GM20431 (cell line): ENCODE results near the gene BPIFB4.
"Not testable (repeated sequence)": the region's sequence is repeated elsewhere in the genome, so short reads cannot be mapped to it uniquely, and the experiment has no call there.

Experiments
- in situ Hi-C: fragments of 300-500 bp; cut with MseI, MboI; formaldehyde crosslinking; loops from one replicate; pipeline ENCODE4 v1.15.0; 2020; ENCODE audit warnings: low sequenced_read_pairs; ENCODE audit not compliant: unreplicated experiment

The BPIFB4 gene

GRCh38 chr20:33079259-33079658 is at the start of gene BPIFB4:
BPIFB4 (plus strand) TSS chr20:33079643; CDS start chr20:33081527, 1,884 bp downstream.
- in situ Hi-C loops = loop anchor here (10.0 kb wide), 1 partner anchor 174 kb away; no protein-coding TSS in a partner anchor

DNA sequence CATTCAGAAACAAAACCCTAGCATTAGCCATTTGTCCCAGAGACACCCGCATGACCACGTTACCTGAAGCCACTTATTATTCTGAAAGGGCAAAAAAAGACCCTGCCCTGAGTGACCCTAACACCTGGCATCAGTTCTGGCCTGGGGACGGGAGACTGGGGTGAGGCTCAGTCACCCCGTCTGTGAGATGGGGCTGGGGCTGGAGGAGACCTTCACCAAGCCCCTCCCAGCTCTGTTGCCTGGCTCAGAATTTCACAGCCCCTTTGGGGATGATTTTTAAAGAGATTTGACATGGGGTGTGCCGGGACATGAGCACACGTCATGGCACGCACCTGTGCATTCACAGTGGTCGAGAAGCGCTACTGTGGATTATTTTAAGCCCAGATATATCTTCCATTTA is 49.4 kb upstream of the BPIFB4 start:
- in situ Hi-C loops = no loop called here

DNA sequence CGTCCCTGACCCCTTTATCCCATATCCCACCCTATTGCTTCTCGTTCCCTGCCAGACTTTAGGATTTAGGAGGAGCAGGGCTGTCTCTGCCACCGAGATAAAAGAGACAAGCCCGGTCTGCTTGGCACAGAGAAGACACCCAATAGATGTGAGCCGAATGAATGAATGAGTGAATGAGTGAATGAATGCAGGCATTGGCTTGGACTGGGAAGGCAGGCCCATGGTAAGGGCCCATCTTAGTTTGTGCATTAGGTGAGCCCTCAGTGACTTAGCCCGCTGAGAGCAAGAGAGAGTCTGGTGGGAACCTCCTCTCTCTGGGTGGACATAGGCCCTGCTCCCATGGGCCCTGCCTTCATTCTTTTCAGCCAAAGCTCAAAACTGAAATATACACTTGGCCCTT is 48.9 kb upstream of the BPIFB4 start:
- in situ Hi-C loops = no loop called here

DNA sequence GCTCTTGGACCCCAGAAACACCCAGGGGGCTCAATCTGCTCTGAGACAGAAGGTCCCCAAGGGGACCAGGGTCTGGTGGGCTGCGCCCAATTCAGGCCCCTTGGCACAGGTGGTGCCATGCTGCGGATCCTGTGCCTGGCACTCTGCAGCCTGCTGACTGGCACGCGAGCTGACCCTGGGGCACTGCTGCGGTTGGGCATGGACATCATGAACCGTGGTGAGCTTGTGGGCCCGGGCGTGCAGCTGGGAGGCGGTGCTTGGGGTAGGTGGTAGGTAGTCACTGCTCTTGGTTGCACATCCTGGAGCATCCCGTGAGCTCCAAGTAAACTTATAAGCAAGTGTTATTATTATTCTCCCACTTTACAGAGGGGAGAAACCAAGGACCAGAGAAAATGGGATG is 47.9 kb upstream of the BPIFB4 start, which contains the start of gene BPIFB6:
BPIFB6 (plus strand) TSS at position 118 of the 400 bp plus-strand sequence; CDS start at position 118, 0 bp downstream.
- in situ Hi-C loops = no loop called here

DNA sequence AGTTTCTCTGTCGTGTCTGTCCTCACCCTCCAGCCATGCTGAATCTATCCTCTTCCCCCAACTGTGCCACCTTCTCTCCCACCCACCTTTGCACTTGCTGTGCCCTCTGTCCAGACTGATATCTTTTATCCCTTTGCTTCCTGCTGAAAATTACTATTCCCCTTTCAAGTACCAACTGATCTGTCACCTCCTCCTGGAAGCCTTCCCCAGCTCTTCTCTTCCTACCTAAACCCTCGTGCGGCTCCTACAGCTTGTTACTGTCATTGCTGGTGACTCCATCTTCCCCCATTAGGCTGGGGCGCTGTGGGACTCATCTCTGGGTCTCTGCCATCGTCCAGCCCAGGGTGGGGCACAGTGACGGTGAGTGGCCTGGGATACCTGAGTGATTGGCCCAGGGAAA is 46.9 kb upstream of the BPIFB4 start:
- in situ Hi-C loops = no loop called here

- in situ Hi-C loops = no loop called here
These were observed 46.1 kb upstream of the BPIFB4 start for GRCh38 chr20:33033381-33033780.

- in situ Hi-C loops = no loop called here
These were observed 45.3 kb upstream of the BPIFB4 start for GRCh38 chr20:33034115-33034514.

GRCh38 chr20:33034901-33035492 is 44.4 kb upstream of the BPIFB4 start:
- in situ Hi-C loops = no loop called here

DNA sequence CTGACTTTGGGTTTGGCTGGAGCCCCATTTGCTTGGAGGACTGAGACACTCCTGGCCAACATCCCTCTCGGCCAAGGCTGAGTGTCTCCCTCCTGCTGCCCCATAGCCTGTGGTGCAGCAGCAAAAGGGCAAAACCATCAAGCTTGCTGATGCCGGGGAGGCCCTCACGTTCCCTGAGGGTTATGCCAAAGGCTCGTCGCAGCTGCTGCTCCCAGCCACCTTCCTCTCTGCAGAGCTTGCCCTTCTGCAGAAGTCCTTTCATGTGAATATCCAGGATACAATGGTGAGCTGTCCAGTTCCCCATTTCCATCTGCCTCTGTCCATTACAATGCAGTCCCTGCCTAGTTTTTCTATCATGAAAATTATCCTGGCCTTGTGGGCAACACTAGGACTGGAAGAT is 42.0 kb upstream of the BPIFB4 start:
- in situ Hi-C loops = no loop called here

- in situ Hi-C loops = no loop called here
These were observed 41.2 kb upstream of the BPIFB4 start for GRCh38 chr20:33038243-33038642.

DNA sequence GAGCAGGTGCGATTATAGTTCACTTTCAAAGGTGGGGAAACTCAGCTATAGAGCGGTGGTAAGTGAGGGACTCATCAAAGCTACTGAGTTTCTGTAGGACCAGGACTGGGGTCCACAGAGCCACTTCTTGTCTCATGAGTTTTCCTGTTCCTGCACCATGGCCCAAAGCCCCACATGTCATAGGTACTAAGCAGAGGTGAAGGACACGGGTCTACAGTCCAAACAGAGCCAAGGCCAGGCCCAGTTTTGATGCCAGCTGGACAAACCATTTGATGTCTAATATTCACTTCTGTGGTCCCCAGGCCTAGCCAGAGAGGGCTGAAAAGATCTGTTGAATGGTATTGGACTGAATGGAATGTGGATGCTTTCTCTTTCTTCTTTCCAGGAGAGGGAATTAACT is 37.0 kb upstream of the BPIFB4 start:
- in situ Hi-C loops = no loop called here

DNA sequence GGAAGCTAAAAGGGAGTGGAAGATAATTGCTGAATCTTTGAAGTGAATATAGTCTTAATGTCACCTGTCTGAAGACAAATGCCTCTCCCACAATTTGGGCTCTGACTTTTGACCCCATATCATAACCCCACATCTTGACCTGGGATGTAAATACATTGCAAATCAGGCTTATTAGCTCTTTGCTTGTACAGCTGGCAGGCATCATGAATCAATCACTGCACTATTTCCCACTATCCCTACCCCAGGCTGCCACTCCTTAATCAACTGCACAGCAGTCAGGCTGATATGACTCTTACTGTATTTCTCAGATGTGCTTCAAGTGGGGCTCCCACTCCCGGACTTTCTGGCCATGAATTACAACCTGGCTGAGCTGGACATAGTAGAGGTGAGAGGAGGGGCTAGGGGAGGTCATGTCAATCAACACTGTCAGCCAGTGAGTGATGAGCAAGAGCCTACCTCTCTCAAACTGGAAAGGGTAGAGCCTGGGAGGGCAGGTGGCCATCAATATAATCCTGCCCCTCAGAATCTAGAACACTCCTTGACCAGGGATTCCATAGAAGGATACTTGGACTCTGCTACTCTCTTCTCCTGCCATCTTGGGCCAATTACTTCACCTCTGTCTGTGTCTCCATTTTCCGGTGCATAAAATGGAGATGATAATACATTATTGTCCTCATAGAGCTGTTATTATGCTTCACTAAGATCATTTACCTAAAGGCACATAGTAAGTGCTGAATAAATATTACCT is 36.3 kb upstream of the BPIFB4 start:
- in situ Hi-C loops = no loop called here

DNA sequence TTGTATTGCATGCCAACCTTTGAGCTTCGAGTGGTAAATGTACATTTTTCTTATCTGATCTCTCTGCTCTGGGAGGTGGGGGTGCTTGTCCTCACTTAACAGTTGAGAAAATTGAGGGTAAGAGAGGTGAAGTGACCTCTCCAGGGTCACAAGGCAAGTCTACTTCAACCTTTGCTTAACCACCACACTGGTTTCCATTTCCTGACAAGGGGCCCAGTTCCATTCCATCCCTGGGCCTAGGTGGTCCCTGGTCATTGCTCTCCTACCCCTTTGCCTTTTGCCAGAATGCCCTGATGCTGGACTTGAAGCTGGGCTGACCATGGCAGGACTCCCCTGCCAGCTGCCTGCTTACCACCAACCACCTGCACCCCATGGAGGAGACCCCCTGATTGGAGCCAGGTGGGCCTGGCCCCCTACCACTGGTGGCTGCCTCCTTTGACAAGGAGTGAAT is 35.7 kb upstream of the BPIFB4 start:
- in situ Hi-C loops = no loop called here

DNA sequence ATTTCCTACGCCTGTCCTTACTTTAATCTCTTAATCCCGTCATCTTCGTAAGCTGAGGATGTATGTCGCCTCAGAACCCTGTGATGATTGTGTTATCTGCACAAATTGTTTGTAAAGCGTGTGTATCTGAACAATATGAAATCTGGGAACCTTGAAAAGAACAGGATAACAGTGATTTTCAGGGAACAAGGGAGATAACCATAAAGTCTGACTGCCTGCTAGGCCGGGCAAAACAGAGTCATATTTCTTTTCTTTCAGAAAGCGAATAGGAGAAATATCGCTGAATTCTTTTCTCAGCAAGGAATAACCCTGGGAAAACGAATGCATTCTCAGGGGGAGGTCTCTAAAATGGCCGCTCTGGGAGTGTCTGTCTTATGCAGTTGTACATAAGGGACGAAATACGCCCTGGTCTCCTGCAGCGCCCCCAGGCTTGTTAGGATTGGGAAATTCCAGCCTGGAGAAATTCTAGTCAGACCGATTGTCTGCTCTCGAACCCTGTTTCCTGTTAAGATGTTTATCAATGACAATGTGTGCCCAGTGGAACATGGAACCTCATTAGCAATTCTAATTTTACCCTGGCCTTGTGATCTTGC is 34.2 kb upstream of the BPIFB4 start:
- in situ Hi-C loops = not testable (repeated sequence)

- in situ Hi-C loops = no loop called here
These were observed 33.0 kb upstream of the BPIFB4 start for GRCh38 chr20:33046412-33046811.

DNA sequence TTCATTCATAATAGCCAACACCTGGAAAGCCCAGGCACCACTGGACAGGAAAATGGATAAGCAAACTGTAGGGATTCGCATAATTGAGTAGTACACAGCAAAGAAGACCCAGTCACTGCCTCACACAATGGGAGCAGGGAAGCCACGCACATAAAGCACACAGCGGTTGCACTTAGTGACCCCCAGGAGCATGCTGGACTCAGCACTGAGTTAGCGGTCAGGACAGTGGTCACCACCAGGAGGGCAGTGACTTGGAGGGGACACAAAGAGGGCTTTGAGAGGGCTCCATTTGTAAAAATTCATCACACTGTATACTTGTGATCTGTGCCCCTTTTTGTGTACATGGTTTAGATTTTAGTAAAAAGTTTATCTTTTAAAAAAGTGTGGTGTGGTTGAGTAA is 28.1 kb upstream of the BPIFB4 start:
- in situ Hi-C loops = no loop called here

DNA sequence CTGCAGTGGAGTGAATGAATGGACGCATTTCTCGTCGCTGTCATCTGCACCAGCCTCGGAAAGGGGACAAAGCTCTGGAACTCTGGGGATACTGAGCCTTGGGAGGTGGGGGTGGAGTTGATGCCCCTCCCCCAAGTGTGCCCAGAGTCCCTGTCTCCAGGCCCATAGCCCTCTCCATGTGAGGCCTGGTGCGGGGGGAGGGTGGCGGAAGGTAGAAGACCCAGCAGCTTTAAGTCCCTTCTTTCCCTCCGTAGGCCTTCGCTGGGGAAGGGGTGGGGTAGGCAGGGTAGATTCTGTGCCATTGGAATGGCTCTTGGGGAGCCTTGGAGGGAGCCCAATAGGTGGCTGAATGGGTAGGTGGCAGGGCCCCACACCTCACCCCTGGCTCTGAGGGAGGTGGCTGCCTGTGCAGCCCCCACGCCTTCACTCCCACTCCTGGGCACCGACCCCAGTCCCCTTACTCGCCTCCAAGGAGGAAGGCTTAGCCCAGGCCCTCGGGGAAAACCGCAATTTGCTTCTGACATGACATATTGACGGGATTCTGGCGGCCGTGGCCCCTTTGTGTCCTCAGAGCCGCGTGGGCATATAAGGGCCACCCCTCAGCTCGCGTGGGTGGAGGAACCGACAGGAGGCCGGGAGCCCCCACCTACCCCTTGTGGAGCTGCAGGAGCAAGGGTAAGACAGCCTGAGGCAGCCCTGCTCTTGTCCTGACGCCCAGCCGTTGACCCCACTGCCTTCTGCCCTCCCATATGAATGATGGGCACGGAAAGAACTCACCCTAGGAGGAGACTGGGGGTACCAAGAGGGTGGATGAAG is 25.9 kb upstream of the BPIFB4 start, which contains the start of gene BPIFB3:
BPIFB3 (plus strand) TSS at position 613 of the 816 bp plus-strand sequence. CDS start 1,533 bp downstream, outside the sequence.
- in situ Hi-C loops = no loop called here

- in situ Hi-C loops = no loop called here
These were observed 25.1 kb upstream of the BPIFB4 start for GRCh38 chr20:33054381-33054780.

DNA sequence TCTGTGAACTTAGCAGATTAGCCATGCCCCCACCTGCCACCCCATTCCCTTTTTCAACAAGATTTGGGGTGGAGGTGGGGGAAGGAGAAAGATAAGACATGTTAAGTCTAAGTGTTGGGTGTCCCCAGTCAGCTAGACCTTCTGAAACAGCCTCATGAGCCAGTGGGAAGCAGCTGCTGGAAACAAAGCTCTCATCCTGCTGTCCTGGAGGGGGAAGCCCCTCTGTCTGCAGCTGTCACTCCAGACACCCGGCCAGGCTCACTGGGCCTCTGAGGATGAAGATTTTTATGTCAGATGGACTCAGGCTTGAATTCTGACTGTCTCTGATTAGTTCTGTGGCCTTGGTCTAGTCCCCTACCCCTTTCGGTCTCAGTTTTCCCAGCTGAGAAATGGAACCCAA is 24.7 kb upstream of the BPIFB4 start:
- in situ Hi-C loops = no loop called here

- in situ Hi-C loops = no loop called here
These were observed 20.3 kb upstream of the BPIFB4 start for GRCh38 chr20:33059136-33059535.
